Erythroblast (primary cell): ENCODE data around the gene PRKAG3.

ENCODE experiments used
- DNase-seq, 2 experiments: peaks; one replicate each; lab custom pipeline; 2025; lab: John Stamatoyannopoulos, UW
- GATA1 ChIP-seq: IDR thresholded peaks from 2 replicates; pipeline ENCODE4 v1.6.1; 2011; ENCODE audit warnings: low read depth, mild to moderate bottlenecking, control low read depth, low read length, moderate library complexity
- POLR2A ChIP-seq: IDR thresholded peaks from 2 replicates; pipeline ENCODE4 v1.6.1; 2011; ENCODE audit warnings: mild to moderate bottlenecking, low read length

The PRKAG3 gene

DNA sequence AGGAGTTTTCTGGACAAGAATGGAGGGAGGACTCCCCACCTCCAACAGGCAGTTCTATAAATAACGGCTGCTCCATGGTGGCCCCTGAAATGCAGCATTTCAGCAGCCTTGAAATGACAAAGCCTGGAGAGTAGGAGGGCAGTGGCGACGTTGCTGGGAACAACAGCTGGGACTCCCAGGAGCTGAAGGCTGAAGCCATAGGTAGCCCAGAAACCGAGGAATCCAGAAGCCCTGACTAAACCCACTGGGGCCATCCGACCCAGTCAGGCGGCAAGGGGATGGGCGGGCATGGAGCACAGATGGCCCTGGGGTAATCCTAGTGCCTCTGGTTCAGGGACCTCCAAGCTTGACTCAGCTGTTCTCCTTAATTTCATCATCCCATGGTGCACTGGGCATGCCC is 9.0 kb downstream of the PRKAG3 start:
- TF ChIP-seq POLR2A (no peak), GATA1 (no peak)
- no peak for DNase-seq

GRCh38 chr2:218821605-218822211 is 9.9 kb downstream of the PRKAG3 start:
- DNase-seq = no peak
- TF ChIP-seq GATA1 (no peak), POLR2A (no peak)

DNA sequence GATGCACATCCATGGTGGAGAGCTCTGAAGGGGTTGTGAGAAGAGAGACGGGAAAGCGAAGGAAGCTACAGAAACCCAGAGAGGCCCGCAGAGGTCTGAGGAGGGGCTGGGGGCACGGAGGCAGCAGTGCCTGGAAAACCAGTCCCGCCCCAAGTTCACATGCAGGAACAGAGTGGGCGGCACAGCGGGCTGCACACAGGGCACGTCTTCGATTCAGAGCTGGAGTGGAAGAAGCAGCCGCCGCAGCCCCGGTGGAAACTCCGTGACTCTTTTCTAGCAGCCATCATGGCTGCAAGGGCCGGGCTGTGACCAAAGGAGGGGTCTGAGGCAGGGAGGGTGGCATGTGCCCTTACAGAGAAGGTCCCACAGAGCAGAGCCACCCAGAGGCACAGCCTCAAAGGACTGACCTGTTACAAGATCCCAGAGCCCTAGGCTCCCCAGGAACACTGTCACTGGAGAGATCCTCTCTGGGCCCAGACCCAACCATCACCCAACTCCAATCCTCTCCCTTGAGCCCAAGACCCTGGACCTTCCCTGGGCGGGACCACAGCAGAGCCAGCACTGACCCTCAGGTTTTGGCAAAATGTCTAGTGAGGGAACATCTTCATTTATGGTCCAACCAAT is 10.7 kb downstream of the PRKAG3 start:
- TF ChIP-seq POLR2A (no peak), GATA1 (no peak)
- no peak for DNase-seq

- no peak for TF ChIP-seq GATA1
- no peak for TF ChIP-seq POLR2A
- no peak for DNase-seq
Measured at GRCh38 chr2:218819093-218819492, 12.5 kb downstream of the PRKAG3 start.

GRCh38 chr2:218816561-218817011 is 15.0 kb downstream of the PRKAG3 start:
- TF ChIP-seq GATA1 (no peak), POLR2A (no peak)
- no peak for DNase-seq

- no peak for DNase-seq
- TF ChIP-seq POLR2A = no peak
- no peak for TF ChIP-seq GATA1
Measured at GRCh38 chr2:218815649-218816048, 16.0 kb downstream of the PRKAG3 start.

DNA sequence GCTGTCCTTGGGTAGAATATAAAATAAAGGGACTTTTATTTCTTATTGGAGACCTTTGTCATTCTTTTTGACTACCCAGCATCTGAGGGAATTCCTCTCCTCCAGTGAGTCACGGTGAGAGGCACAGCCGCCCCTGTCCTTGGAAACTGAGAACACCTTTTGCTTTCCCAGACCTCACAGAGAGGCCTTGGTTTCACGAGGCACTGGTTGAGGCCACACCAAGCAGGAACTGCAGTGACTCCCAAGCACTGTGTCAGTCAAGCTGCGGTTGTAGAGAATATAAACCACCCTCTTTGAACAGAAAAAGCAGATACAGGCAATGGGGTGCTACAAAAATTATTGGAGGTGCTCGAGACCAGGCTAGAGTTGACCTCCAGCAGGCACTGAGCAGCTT is 16.4 kb downstream of the PRKAG3 start:
- no peak for TF ChIP-seq GATA1
- no peak for TF ChIP-seq POLR2A
- DNase-seq = no peak

DNA sequence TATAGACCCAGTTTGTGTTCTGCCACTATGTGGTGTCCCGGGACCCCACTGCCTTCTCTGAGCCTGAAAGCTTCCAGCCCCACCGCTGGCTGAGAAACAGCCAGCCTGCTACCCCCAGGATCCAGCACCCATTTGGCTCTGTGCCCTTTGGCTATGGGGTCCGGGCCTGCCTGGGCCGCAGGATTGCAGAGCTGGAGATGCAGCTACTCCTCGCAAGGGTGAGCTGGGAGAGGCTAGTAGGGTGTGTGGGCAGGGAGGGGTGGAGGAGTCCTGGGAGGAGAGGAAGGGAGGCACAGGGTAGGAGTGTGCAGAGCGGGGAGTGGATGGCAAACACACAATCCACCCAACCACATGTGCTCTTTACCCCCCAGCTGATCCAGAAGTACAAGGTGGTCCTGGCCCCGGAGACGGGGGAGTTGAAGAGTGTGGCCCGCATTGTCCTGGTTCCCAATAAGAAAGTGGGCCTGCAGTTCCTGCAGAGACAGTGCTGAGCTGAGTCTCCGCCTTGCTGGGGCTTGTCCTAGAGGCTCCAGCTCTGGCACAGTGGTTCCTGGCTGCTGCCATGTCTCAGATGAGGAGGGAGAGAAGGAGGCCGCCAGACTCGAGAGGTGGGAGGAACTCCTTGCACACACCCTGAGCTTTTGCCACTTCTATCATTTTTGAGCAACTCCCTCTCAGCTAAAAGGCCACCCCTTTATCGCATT is 16.9 kb downstream of the PRKAG3 start:
- TF ChIP-seq GATA1 = no peak
- TF ChIP-seq POLR2A = no peak
- DNase-seq = no peak

DNA sequence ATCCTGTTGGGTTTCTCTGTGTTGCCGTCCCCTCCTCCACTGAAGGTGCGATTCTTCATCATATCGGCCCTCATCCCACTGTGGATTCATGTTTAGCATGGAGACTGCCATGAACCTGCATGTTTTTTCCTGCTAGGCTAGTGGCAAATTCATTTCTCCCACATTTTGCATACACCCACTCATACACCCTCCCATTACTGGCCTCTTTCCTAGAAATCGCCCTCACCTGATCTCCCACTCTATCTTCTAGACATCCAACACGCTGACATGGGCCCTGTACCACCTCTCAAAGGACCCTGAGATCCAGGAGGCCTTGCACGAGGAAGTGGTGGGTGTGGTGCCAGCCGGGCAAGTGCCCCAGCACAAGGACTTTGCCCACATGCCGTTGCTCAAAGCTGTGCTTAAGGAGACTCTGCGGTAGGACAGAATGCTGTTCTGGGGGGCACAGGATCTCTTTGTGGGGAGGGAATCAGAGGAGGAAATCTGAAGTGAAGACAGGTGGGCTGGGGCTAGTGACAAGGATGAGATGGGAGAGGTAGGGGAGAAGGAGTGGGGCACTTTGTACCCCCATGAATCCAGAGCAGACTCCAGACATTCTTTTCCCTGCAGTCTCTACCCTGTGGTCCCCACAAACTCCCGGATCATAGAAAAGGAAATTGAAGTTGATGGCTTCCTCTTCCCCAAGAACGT is 17.7 kb downstream of the PRKAG3 start:
- TF ChIP-seq GATA1 (no peak), POLR2A (no peak)
- DNase-seq = no peak

- TF ChIP-seq POLR2A = no peak
- no peak for TF ChIP-seq GATA1
- DNase-seq = no peak
Measured at GRCh38 chr2:218812861-218813260, 18.7 kb downstream of the PRKAG3 start.

DNA sequence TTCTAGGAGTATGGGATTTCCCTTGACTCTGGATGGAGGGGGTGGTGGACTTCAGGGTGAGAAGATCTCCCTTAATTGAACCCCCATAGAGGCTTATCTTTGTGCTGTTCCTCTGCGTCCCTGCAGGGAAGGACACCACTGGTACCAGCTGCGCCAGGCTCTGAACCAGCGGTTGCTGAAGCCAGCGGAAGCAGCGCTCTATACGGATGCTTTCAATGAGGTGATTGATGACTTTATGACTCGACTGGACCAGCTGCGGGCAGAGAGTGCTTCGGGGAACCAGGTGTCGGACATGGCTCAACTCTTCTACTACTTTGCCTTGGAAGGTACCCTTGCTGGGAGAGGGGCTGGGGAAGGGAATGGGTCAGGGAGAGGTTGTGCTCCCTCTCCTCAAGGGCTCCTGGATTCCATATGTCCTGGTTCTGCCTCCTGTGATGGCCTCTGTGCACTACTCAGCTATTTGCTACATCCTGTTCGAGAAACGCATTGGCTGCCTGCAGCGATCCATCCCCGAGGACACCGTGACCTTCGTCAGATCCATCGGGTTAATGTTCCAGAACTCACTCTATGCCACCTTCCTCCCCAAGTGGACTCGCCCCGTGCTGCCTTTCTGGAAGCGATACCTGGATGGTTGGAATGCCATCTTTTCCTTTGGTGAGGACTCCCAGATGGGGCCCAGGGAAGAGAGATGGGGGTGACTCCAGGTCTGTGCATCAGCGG is 19.3 kb downstream of the PRKAG3 start:
- no peak for DNase-seq
- no peak for TF ChIP-seq GATA1
- TF ChIP-seq POLR2A = no peak

DNA sequence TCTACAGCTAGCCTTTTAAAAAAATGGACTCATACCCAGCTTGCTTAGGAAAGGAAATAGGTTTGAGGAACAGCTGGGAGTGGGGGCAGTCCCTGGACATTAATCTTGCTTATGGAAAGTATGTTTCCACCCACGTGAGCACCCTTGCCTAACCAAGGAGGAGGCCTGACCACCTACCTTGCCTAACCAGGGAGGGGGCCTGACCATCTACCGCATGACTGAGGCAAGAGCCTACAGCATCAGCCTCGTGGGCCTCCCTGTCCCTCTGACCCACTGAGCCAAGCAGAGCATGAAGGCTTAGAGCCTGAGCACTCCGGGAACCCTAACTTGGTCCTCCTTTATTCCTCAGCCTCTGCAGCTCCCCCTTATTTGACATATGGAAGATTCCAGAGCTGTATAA is 20.2 kb downstream of the PRKAG3 start:
- TF ChIP-seq GATA1 (no peak), POLR2A (no peak)
- DNase-seq = no peak

DNA sequence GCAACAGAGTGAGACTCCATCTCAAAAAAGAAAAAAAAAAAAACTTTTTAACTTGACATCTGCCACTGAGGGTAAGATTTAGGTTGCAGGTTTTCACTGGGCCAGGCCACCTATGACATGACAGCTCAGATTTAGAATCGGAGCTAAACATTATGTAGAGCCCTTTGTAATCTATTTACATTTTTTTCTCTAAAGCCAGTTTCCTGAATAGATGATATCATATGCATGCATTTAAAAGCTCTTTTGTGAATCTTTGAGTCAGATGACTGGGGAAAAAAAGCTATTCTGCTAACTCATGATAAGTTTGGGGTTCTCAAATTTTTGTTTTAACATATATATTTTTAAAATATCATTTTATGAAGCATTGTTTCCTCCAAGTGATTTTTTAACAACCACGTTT is 21.3 kb downstream of the PRKAG3 start:
- TF ChIP-seq POLR2A = no peak
- TF ChIP-seq GATA1 = no peak
- DNase-seq = no peak
